Right atrium auricular region (tissue), 2 donors: Measurements from ENCODE around the gene RTKN. TPM values are rescaled to one million over a fixed set of nuclear protein-coding genes. Genes with fewer than 3 reads are reported as not detected.

ENCODE experiments used
- DNase-seq: peaks from one replicate; pipeline ENCODE4 v3.0.0-alpha.2; 2019; ENCODE audit warnings: low spot score
- H3K27ac ChIP-seq, 2 donors: fragments of 200-600 bp; sonication (generic); 1 replicate in 1 of 2; 2 replicates in 1 of 2; pipeline ENCODE4 v1.5.1; 2016 to 2019
- H3K27me3 ChIP-seq, 2 donors: fragments of 200-600 bp; sonication (generic); one replicate each; pipeline versions ENCODE4 v1.5.1 to v1.6.0; 2017 to 2019
- H3K36me3 ChIP-seq: fragments of 200-600 bp; sonication (generic); one replicate; pipeline ENCODE4 v1.5.1; 2016
- H3K4me1 ChIP-seq, 2 donors: fragments of 200-600 bp; sonication (generic); one replicate each; pipeline versions ENCODE4 v1.5.1 to v1.6.0; 2017 to 2019
- H3K4me3 ChIP-seq, 2 donors: fragments of 200-600 bp; sonication (generic); 1 replicate in 1 of 2; 2 replicates in 1 of 2; pipeline ENCODE4 v1.5.1; 2017 to 2019; ENCODE audit warnings: mild to moderate bottlenecking in 1 of 2, moderate library complexity in 1 of 2
- H3K9me3 ChIP-seq, 2 donors: fragments of 200-600 bp; sonication (generic); one replicate each; pipeline ENCODE4 v1.5.1; 2019
- total RNA-seq, 2 donors: library from RNA; depleted of rRNA; stranded (reverse); fragments of >200 nt; gene quantifications; one replicate each; pipeline ENCODE4 v1.1.0, GENCODE V29; 2016
- TF ChIP-seq, protein P1 (sequence below), 2 donors: fragments of 200-600 bp; sonication (generic); IDR thresholded peaks; one replicate each; pipeline ENCODE4 v1.5.1; 2019; ENCODE audit warnings: antibody characterized with exemption in 2 of 2

Gene RTKN
- total RNA-seq, 2 donors from 2014 or later, result 10.4 to 15.3 TPM

DNA sequence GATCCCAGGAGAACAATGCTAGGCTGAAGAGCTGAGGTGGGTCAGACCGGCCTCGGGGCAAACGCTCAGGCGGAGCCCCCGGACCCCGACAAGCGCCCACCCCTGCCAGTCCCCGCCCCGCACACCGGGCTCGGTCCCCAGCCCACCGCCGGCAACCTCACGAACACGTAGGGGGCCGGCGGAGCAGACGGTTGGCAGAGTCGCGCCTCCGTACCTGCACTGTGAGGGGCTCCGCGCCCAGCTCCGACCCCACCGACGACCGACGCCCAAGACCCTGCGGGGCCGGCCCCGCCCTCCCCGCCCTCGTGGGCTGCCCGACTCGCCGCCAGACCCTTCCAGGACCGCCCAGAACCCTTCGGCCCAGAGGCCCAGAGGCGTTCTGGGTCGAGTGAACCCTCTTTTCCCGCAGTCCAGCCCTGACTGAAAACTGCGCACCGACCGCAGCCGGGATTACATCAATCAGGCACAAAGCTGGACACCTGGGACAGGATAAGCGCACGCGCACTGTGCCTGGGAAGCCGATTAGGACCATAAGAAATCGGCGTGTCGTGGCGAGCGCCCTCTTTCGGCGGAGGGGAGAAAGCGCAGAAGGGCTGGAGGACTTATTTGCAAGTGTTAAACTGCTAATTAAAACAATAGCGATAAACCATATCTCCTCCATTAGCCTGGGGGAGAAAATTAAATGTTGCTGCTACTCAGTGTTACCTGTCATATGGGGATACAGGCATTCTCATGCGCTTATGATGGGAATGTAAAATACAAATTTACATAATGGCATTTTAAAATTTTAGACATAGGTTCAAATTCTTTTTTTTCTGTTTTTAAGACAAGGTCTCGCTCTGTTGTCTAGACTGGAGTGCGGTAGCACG, 49.9 kb downstream of the RTKN start:
- TF ChIP-seq, protein P1, sequence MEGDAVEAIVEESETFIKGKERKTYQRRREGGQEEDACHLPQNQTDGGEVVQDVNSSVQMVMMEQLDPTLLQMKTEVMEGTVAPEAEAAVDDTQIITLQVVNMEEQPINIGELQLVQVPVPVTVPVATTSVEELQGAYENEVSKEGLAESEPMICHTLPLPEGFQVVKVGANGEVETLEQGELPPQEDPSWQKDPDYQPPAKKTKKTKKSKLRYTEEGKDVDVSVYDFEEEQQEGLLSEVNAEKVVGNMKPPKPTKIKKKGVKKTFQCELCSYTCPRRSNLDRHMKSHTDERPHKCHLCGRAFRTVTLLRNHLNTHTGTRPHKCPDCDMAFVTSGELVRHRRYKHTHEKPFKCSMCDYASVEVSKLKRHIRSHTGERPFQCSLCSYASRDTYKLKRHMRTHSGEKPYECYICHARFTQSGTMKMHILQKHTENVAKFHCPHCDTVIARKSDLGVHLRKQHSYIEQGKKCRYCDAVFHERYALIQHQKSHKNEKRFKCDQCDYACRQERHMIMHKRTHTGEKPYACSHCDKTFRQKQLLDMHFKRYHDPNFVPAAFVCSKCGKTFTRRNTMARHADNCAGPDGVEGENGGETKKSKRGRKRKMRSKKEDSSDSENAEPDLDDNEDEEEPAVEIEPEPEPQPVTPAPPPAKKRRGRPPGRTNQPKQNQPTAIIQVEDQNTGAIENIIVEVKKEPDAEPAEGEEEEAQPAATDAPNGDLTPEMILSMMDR (IDR thresholded peaks at IDR 0.05), result peak; percentile 99
- H3K27me3 ChIP-seq, result no peaks in the 10 kb centered on the region
- peak; percentile 92 for DNase-seq
- H3K36me3 ChIP-seq, result no peaks in the 10 kb centered on the region
- peak overlapping the region; percentile 92 to 96 for H3K27ac ChIP-seq
- H3K9me3 ChIP-seq, result no peaks in the 10 kb centered on the region
- H3K4me3 ChIP-seq, result peak overlapping the region; percentile 83 to 97
- peaks cover 0 to 49% of the 10 kb centered on the region in 2 donors for H3K4me1 ChIP-seq

DNA sequence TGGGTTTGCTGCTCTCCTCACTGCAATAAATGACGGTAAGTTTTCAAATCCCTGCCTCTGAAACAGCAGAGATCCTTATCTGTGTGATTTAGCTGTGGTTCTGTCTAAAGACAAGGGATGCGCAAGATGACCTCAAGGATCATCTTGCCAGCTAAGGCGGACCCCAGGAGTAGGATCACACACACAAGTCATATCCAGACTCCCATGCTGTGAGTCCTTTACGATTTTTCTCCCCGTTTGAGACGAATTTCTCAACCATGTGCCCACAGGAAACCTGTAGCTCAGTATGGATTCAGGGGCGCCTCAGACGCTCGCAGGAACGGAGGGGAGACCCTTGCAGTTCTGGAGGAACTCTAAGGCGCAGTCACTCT, 50.5 kb downstream of the RTKN start:
- Histone ChIP-seq H3K27me3 (no peaks in the 10 kb centered on the region), H3K4me1 (peaks cover 0 to 49% of the 10 kb centered on the region in 2 donors), H3K36me3 (no peaks in the 10 kb centered on the region), H3K27ac (peak overlapping the region; percentile 92 to 96), H3K9me3 (no peaks in the 10 kb centered on the region), H3K4me3 (peak overlapping the region; percentile 83 to 97)
- TF ChIP-seq, protein P1 (IDR thresholded peaks at IDR 0.05), result no peak
- DNase-seq, result no peak

DNA sequence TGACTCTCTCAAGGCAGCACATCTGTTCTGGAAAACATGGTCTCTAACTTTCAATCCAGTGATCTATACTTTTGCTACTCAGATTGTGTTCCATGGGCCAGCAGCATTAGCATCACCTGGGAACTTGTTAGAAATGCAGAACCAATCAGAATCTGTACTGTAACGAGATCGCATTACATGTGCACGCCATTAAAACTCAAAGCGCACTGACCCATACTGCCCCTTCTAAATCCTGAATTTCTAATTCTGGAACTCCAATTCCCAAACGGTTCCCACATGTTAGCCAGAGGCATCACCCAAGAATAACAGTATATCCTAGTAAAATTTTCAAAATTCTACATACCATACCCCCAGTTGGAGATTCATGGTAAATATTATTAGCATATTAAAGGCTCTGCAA, 51.1 kb downstream of the RTKN start:
- peak overlapping the region; percentile 83 to 97 for H3K4me3 ChIP-seq
- no peaks in the 10 kb centered on the region for H3K9me3 ChIP-seq
- H3K4me1 ChIP-seq, result peaks cover 0 to 49% of the 10 kb centered on the region in 2 donors
- no peaks in the 10 kb centered on the region for H3K36me3 ChIP-seq
- H3K27me3 ChIP-seq, result no peaks in the 10 kb centered on the region
- no peak overlapping the region for H3K27ac ChIP-seq
- TF ChIP-seq, protein P1 (IDR thresholded peaks at IDR 0.05), result no peak
- no peak for DNase-seq

DNA sequence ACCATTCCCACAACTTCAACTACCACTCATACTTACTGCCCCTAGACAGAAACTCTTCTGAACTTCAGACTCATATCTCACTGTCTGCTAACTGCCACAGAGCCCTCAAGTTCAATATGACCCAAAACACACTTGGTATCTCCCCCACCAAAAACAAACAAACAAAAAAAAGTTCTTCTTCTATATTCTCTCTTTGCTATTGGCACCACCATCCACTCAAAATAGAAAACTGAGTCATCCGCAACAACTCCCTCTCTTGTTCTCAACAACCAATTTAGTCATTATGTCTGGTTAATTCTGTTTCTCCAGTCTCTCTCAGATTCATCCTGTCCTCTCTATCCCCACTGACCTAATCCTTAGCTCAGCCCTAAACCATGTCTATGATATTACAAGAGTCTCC, 54.4 kb downstream of the RTKN start:
- TF ChIP-seq, protein P1 (IDR thresholded peaks at IDR 0.05), result no peak
- Histone ChIP-seq H3K4me1 (peaks cover 0 to 75% of the 10 kb centered on the region in 2 donors), H3K4me3 (no peak overlapping the region), H3K36me3 (no peaks in the 10 kb centered on the region), H3K9me3 (no peaks in the 10 kb centered on the region), H3K27ac (peak overlapping the region in 1 of 2 donors; percentile 68), H3K27me3 (no peaks in the 10 kb centered on the region)
- DNase-seq, result no peak

DNA sequence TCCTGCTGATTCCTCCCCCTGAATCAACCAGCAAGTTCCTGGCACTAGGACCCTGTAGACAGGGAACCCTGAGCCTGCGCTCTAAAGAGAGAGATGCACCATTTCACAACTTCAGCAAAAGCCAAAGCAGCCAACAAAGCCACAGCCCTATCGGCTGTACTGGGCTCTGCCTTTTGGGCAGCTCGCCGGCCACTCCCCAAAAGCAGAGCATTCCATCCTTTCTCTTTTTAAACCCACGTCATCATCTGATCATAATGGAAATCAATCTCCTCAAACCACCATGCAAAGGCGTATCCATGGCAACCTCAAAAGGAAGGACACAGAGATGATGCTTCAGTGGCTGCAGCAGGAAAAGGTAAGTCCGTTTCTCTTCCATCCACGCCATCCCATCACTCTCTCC, 56.3 kb downstream of the RTKN start:
- H3K27ac ChIP-seq, result no peak overlapping the region
- no peaks in the 10 kb centered on the region for H3K27me3 ChIP-seq
- H3K36me3 ChIP-seq, result no peaks in the 10 kb centered on the region
- H3K4me1 ChIP-seq, result peaks cover 0 to 84% of the 10 kb centered on the region in 2 donors
- TF ChIP-seq, protein P1 (IDR thresholded peaks at IDR 0.05), result no peak
- H3K4me3 ChIP-seq, result no peak overlapping the region
- no peaks in the 10 kb centered on the region for H3K9me3 ChIP-seq
- DNase-seq, result no peak
